Activated T-cell treated with anti-CD3 and anti-CD28 coated beads, Interleukin-2, amount 50 U/mL, for 72 hours (primary cell): ENCODE data around the gene TMEM167B. TPM values are rescaled to one million over a fixed set of nuclear protein-coding genes. Genes with fewer than 3 reads are reported as not detected.
A peak's percentile ranks its signal among the peaks of the same experiment; 100 is the strongest.

ENCODE experiments used
- ATAC-seq, 2 donors: fragments of 150-1000 bp; cut with Tn5 transposase; replicated peaks in 1 of 2; 2 replicates each; pipeline ENCODE4 v1.10.0; 2021; ENCODE audit warnings: moderate library complexity in 2 of 2, mild to moderate bottlenecking in 1 of 2
- DNase-seq, 2 donors: peaks; one replicate each; pipeline ENCODE4 v3.0.0; 2021 to 2022; ENCODE audit warnings: mixed read lengths in 1 of 2
- H3K27ac Mint-ChIP-seq: one replicate; pipeline ENCODE4 v1.8.0; 2022; ENCODE audit warnings: mild to moderate bottlenecking, moderate library complexity, mixed read lengths
- H3K27me3 Mint-ChIP-seq: one replicate; pipeline ENCODE4 v1.8.0; 2022; ENCODE audit warnings: low read depth, mixed read lengths
- H3K36me3 Mint-ChIP-seq, 2 donors: one replicate each; pipeline ENCODE4 v1.8.0; 2022; ENCODE audit warnings: mixed read lengths in 2 of 2, mild to moderate bottlenecking in 1 of 2; ENCODE audit not compliant: insufficient read depth in 2 of 2
- H3K4me1 Mint-ChIP-seq: one replicate; pipeline ENCODE4 v1.8.0; 2022; ENCODE audit warnings: low read depth, mixed read lengths
- H3K4me3 Mint-ChIP-seq, 2 donors: one replicate each; pipeline ENCODE4 v1.8.0; 2022; ENCODE audit warnings: mild to moderate bottlenecking in 2 of 2, mixed read lengths in 2 of 2, moderate library complexity in 2 of 2
- H3K9me3 Mint-ChIP-seq, 2 donors: one replicate each; pipeline ENCODE4 v1.8.0; 2022; ENCODE audit warnings: mixed read lengths in 2 of 2
- total RNA-seq, 2 donors: library from RNA; stranded (reverse); gene quantifications; one replicate each; pipeline ENCODE4 v1.2.3, GENCODE V29; 2022

Gene TMEM167B
- total RNA-seq, 2 donors from 2014 or later: 50.2 to 57.1 TPM

DNA sequence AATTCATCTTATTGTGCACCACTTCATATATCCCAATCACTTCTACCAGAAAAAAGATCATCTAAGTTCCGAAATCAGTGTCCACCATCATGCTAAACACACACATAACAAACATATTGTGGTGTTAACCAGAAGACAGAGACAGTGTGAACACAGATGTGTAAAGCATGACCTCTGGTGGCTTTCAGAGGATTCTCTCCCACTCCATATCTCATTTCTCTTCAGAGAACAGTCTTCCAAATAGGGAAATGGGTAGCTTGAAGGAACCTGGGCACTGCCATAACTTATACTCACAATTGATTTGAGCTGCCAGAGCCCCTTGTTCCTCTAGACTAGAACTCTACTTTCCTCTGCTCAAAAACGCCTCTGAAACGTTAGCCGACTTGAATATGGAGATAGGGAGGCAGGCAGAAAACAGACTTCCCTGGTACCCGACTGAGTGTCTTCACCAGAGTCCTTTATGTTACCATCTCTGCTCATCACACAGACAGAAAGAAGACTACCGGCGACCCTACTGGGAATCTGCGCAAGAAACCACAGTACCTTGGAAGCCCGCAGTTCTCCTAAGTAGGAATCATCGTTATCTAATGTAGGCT lies 21.6 kb downstream of the TMEM167B start:
- peaks cover 0 to 3% of the 10 kb centered on the region in 2 donors for H3K36me3 Mint-ChIP-seq

DNA sequence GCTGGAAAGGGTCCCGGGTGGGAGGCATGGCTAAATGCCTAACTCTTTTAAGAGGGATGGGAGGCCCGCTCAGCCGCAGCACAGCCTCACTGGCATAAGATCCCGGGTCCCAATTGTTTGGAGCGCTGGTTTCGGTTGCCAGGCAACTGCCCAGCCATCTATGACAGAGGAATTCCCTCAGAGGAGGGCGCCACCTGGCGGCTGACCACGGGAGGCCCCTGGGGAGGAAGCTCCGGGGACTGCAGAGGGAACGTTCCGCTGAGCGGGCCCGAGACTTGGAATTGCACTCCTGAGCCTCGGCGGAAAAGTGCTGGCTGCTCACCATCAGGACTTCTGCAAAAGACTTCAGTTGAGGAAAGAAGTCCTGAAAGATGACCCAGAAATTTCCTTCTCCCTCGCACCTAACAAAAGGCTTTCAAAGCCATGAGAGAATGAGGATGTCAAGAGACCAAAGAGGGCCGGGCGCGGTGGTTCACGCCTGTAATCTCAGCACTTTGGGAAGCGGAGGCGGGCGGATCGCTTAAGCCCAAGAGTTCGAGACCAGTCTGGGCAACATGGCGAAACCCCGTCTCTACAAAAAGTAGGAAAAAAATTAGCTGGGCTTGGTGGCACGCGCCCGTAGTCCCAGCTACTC lies 22.2 kb downstream of the TMEM167B start:
- peaks cover 21% of the 10 kb centered on the region for H3K27me3 Mint-ChIP-seq
- H3K4me3 Mint-ChIP-seq: peak overlapping the region; percentile 91 to 97
- peak overlapping the region; percentile 88 for H3K27ac Mint-ChIP-seq
- peaks cover 59% of the 10 kb centered on the region for H3K4me1 Mint-ChIP-seq
- peaks cover 0 to 3% of the 10 kb centered on the region in 2 donors for H3K36me3 Mint-ChIP-seq
- peak; percentile 88 to 92 for DNase-seq
- peak; percentile 53 to 67 for ATAC-seq
- H3K9me3 Mint-ChIP-seq: no peaks in the 10 kb centered on the region

More for the DNA sequence above, 21.6 kb downstream of the TMEM167B start:
- no peak for DNase-seq
- no peak for ATAC-seq
- Mint-ChIP-seq H3K27ac (no peak overlapping the region), H3K4me3 (peak overlapping the region; percentile 91 to 97), H3K9me3 (no peaks in the 10 kb centered on the region), H3K27me3 (peaks cover 21% of the 10 kb centered on the region), H3K4me1 (peaks cover 55% of the 10 kb centered on the region)

DNA sequence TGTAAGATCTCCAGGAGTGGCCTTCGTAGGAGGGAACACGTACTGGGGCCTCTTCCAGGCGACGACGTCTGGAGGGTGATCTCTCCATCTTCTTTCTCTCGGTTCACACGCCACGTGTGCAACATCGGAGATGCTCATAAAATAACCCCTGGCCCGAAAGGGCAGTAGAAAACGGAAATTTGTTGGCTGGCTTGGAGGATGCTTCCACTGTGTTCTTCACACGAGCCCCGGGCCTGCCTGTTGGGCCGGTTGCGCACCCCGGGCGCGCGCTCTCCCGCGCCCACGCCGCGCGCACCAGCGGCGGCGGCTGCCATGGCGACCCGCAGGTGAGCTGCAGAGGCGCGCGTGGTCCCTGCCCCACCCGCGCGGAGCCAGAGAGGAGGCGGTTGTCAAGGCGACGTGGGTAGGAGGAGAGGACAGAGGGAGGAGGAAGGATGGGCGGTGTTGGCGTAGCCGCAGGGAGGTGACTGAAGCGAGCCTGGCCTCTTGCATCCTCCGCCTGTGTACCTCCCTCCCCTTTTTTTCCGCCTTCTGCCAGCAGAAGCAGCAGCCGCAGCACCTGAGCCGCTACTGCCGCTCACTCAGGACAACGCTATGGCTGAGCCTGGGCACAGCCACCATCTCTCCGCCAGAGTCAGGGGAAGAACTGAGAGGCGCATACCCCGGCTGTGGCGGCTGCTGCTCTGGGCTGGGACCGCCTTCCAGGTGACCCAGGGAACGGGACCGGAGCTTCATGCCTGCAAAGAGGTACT lies 23.2 kb downstream of the TMEM167B start, which contains the start of gene ELAPOR1:
Gene ELAPOR1 (plus strand): TSS at position 526 of the 752 bp plus-strand sequence. CDS start 69 bp downstream, at position 595.
- Mint-ChIP-seq H3K36me3 (peaks cover 0 to 3% of the 10 kb centered on the region in 2 donors), H3K27ac (peak within 1 kb of the TSS; percentile 88), H3K9me3 (no peaks in the 10 kb centered on the region), H3K27me3 (peaks cover 21% of the 10 kb centered on the region), H3K4me1 (peaks cover 59% of the 10 kb centered on the region), H3K4me3 (peak within 1 kb of the TSS; percentile 91 to 97)
- DNase-seq (peak; percentile 76 to 88), ATAC-seq (peak; percentile 81 to 83)

DNA sequence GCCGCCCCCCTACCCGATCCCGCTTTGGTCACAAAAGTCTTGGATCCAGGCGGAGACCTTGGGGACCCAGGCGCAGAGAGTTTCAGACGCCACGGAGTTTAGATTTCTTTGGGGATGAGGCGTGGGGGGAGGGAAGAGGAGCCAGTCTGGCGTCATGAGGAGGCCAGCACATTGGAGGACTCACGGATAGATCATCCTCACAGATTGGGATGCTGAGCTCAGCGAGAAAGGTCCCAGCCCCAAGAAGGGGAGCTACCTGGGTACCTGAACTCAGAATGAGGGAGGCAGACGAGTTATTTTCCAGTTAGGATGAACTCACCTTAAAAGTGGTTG lies 23.7 kb downstream of the TMEM167B start:
- H3K27ac Mint-ChIP-seq: no peak overlapping the region
- DNase-seq (no peak), ATAC-seq (no peak)
- peaks cover 0 to 3% of the 10 kb centered on the region in 2 donors for H3K36me3 Mint-ChIP-seq
- H3K4me1 Mint-ChIP-seq: peaks cover 59% of the 10 kb centered on the region
- peaks cover 21% of the 10 kb centered on the region for H3K27me3 Mint-ChIP-seq
- no peaks in the 10 kb centered on the region for H3K9me3 Mint-ChIP-seq
- H3K4me3 Mint-ChIP-seq: peak overlapping the region; percentile 85 to 97

DNA sequence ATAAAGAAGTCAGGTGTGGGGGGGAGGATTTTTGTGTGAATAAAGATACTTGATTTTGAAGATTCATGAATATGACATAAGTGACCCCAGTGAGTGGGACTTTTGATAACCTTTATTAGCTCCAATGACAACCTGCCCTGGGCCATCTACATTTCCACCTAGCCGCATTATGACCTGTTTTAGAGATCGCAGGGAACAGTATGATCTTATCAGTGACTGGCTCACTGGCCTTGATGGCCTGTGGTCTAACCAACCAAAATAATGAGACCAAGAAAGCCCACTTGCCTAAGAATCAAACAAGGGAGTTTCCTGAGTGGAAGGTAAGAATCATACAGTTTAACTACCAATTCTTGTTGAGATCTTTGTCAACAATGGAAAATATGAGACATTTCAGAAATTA lies 25.1 kb downstream of the TMEM167B start:
- ATAC-seq (peak; percentile 39 to 45), DNase-seq (peak; percentile 21 to 34)
- peaks cover 21% of the 10 kb centered on the region for H3K27me3 Mint-ChIP-seq
- peak overlapping the region in 1 of 2 donors; percentile 37 for H3K4me3 Mint-ChIP-seq
- H3K9me3 Mint-ChIP-seq: no peaks in the 10 kb centered on the region
- peak overlapping the region; percentile 20 for H3K27ac Mint-ChIP-seq
- peaks cover 50% of the 10 kb centered on the region for H3K4me1 Mint-ChIP-seq
- peaks cover 0 to 3% of the 10 kb centered on the region in 2 donors for H3K36me3 Mint-ChIP-seq

DNA sequence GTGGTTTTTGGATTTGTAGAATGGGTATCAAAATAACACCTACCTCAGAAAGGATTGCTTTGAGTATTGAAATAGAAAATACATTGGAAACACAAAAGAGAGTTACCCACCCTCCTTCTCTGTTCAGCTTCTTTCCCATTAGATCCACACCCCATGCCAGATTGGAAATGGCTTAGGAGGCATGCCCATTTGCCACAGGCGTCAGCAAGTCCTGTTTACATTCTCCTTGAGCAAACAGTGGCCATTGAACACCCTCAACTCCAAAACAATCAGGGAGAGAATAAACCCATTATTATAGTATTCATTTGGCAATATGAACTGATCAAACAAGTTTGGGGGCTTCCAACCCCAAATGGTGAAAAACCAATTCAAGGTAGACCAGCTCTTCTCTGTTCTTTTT lies 25.7 kb downstream of the TMEM167B start:
- peak overlapping the region; percentile 7 to 37 for H3K4me3 Mint-ChIP-seq
- H3K4me1 Mint-ChIP-seq: peaks cover 50% of the 10 kb centered on the region
- peaks cover 0 to 3% of the 10 kb centered on the region in 2 donors for H3K36me3 Mint-ChIP-seq
- H3K9me3 Mint-ChIP-seq: no peaks in the 10 kb centered on the region
- peaks cover 21% of the 10 kb centered on the region for H3K27me3 Mint-ChIP-seq
- no peak for DNase-seq
- peak overlapping the region; percentile 20 for H3K27ac Mint-ChIP-seq
- no peak for ATAC-seq

DNA sequence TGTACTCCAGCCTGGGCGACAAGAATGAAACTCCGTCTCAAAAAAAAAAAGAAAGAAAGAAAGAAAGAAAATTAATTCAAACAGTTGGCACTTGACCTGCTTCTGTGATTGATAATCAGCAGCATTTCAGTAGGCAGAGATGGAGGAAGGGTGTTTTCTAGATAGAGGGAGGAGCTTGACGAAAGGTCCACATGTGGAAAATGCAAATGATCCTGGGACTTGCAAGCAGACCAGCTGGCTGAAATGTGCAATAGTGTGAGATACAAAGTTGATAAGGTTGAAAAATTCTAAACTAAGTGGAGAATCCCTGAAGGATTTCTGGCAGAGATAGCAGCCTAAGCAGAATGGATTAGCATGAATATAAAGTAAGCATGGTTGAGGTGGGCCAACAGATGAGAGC lies 27.5 kb downstream of the TMEM167B start:
- no peak overlapping the region for H3K27ac Mint-ChIP-seq
- peaks cover 0 to under 1% of the 10 kb centered on the region in 2 donors for H3K36me3 Mint-ChIP-seq
- peaks cover 39% of the 10 kb centered on the region for H3K4me1 Mint-ChIP-seq
- DNase-seq (no peak), ATAC-seq (no peak)
- H3K9me3 Mint-ChIP-seq: no peaks in the 10 kb centered on the region
- H3K4me3 Mint-ChIP-seq: no peak overlapping the region
- peaks cover 10% of the 10 kb centered on the region for H3K27me3 Mint-ChIP-seq

DNA sequence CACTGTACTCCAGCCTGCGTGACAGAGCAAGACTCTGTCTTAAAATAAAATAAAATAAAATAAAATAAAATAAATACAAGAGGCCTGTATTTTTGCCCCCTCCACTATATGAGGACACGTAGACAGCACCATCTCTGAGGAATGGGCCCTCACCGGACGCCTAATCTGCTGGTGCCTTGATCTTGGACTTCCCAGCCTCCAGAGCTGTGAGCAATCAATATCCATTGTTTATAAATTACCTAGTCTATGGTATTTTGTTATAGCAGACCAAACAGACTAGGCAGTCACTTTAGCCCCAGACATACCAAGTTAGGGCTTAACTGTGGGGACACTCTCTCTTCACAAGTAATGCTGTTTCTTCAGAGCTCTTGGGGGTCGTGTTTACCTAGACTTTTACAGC lies 29.8 kb downstream of the TMEM167B start:
- ATAC-seq: no peak
- Mint-ChIP-seq H3K4me3 (no peak overlapping the region), H3K4me1 (peaks cover 22% of the 10 kb centered on the region), H3K27me3 (no peaks in the 10 kb centered on the region), H3K27ac (no peak overlapping the region), H3K9me3 (no peaks in the 10 kb centered on the region), H3K36me3 (no peaks in the 10 kb centered on the region)
- no peak for DNase-seq

DNA sequence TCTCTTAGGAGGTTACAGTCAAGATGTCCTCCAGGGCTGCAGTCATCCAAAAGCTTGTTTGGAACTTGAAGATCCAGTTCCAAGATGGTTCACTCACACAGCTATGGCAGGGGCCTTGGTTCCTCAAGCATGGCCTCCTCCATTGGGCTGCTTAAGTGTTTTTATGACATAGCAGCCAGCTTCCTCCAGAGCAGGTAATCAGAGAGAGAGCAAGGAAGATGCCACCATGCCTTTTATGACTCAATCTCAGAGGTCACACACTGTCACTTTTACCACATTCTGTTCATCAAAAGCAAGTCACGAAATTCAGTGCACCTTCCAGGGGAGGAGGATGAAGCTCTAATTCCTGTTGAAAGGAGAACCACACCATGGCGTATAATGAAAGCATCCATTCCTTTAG lies 40.5 kb downstream of the TMEM167B start:
- H3K27ac Mint-ChIP-seq: no peak overlapping the region
- H3K36me3 Mint-ChIP-seq: no peaks in the 10 kb centered on the region
- H3K4me3 Mint-ChIP-seq: no peak overlapping the region
- H3K27me3 Mint-ChIP-seq: no peaks in the 10 kb centered on the region
- H3K4me1 Mint-ChIP-seq: peaks cover 20% of the 10 kb centered on the region
- peak; percentile 52 to 62 for ATAC-seq
- H3K9me3 Mint-ChIP-seq: no peaks in the 10 kb centered on the region
- no peak for DNase-seq

DNA sequence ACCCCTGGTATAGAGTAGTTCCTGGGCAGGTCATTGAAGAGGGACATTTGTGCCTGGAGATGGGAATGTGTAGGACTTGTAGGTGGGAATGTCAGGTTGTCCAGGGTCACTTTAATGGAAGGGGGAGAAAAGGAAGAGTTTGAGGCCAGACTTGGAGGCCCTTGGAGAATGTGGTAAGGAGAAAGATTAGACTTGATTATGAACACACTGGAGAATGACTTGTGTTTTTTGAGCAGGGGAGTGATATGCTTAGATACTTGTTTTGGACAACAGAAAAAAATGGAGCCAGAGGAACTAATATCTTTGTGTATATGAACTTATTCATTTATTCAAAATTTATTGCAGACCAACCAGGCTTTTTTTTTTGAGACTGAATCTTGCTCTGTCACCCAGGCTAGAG lies 41.2 kb downstream of the TMEM167B start:
- no peak overlapping the region for H3K4me3 Mint-ChIP-seq
- H3K4me1 Mint-ChIP-seq: peaks cover 23% of the 10 kb centered on the region
- no peak for DNase-seq
- H3K9me3 Mint-ChIP-seq: no peaks in the 10 kb centered on the region
- no peaks in the 10 kb centered on the region for H3K27me3 Mint-ChIP-seq
- H3K27ac Mint-ChIP-seq: no peak overlapping the region
- no peaks in the 10 kb centered on the region for H3K36me3 Mint-ChIP-seq
- ATAC-seq: no peak

DNA sequence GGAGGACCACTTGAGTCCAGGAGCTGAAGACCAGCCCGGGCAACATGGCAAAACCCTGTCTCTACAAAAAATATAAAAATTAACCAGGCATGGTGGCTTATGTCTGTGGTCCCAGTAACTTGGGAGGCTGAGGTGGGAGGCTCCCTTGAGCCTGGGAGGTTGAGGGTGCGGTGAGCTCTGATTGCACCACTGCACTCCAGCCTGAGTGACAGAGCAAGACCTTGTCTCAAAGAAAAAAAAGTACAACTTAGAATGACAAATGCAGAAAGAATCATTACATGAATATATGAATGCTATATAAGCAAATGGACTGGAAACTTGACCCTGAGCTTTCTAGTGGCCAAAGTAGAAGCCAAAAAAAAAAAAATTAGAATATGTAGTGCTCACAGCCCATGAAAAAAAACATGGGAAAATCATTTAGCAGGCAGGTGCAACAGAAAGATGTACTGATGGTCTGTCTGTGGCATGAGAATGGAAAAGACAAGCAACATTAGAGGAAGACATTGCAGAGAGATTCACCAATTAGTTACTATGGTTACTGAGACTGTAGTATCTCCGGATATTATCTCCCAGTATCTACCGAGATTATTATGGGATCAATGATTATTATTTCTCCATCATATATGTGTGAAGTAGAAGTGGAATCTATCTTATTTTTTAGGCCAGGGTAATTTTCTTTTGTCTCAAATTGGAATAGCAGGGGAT lies 42.6 kb downstream of the TMEM167B start:
- ATAC-seq (no peak), DNase-seq (no peak)
- Mint-ChIP-seq H3K4me3 (no peak overlapping the region), H3K27me3 (no peaks in the 10 kb centered on the region), H3K4me1 (peaks cover 23% of the 10 kb centered on the region), H3K36me3 (no peaks in the 10 kb centered on the region), H3K27ac (no peak overlapping the region), H3K9me3 (no peaks in the 10 kb centered on the region)

DNA sequence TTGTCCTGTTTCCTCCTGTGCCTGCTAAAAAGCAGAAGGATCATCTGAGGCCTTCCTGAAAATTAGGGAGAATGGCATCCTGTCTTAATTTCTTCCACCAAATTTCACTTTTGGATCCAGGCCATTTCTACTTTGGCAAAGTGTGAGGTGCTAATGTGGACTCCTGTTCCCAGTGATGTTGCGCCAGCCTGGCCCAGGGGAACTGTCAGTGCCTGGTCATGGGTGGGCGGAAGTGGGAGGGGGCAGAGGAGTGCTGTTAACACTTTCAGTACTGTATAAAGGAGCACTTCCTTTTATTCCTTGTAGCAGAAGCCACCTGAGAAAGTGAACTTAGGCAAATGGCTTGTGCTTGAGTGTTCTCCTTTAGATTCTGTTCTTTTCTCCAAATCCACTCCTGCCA lies 43.3 kb downstream of the TMEM167B start:
- no peaks in the 10 kb centered on the region for H3K27me3 Mint-ChIP-seq
- H3K4me1 Mint-ChIP-seq: peaks cover 23% of the 10 kb centered on the region
- H3K27ac Mint-ChIP-seq: no peak overlapping the region
- no peaks in the 10 kb centered on the region for H3K9me3 Mint-ChIP-seq
- ATAC-seq (no peak), DNase-seq (peak in 1 of 2 donors; percentile 19)
- no peaks in the 10 kb centered on the region for H3K36me3 Mint-ChIP-seq
- no peak overlapping the region for H3K4me3 Mint-ChIP-seq

DNA sequence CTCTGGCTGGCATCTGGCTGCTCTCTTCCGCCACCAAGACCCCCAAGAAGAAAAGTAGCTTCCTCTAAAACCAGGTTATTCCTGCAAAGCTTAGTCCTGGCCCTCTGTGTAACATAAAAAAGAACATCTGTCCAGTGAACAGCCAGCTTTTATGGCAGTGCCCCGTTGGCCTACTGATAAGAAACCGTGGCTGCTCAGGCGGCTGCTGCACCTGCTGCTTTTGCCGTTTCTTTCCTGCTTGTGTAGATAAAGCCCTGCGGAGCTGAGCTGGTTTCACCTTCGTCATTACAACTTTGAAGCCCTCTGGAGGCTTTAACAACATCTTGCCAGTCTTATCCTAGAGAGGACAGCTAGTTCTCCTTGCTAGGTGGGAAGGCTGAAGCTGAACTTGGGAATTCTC lies 43.9 kb downstream of the TMEM167B start:
- ATAC-seq: peak in 1 of 2 donors; percentile 32
- no peaks in the 10 kb centered on the region for H3K36me3 Mint-ChIP-seq
- no peaks in the 10 kb centered on the region for H3K27me3 Mint-ChIP-seq
- no peak overlapping the region for H3K27ac Mint-ChIP-seq
- peak overlapping the region; percentile 14 to 50 for H3K4me3 Mint-ChIP-seq
- DNase-seq: no peak
- H3K4me1 Mint-ChIP-seq: peaks cover 23% of the 10 kb centered on the region
- no peaks in the 10 kb centered on the region for H3K9me3 Mint-ChIP-seq
